Erythroblast (primary cell): ENCODE results near the gene DSN1.

Source experiments
- DNase-seq, 2 experiments: peaks; one replicate each; lab custom pipeline; 2025; lab: John Stamatoyannopoulos, UW
- GATA1 ChIP-seq: IDR thresholded peaks from 2 replicates; pipeline ENCODE4 v1.6.1; 2011; ENCODE audit warnings: low read depth, mild to moderate bottlenecking, control low read depth, low read length, moderate library complexity
- POLR2A ChIP-seq: IDR thresholded peaks from 2 replicates; pipeline ENCODE4 v1.6.1; 2011; ENCODE audit warnings: mild to moderate bottlenecking, low read length

The DSN1 gene

GRCh38 chr20:36754656-36755222, 18.8 kb downstream of the DSN1 start:
- TF ChIP-seq GATA1 = no peak
- no peak for TF ChIP-seq POLR2A
- DNase-seq = peak; percentile 51 to 65

- TF ChIP-seq GATA1 (no peak), POLR2A (no peak)
- no peak for DNase-seq
These were observed 21.0 kb downstream of the DSN1 start for GRCh38 chr20:36752582-36752981.

- peak; percentile 92 to 94 for DNase-seq
- TF ChIP-seq GATA1 (no peak), POLR2A (no peak)
These were observed 27.5 kb downstream of the DSN1 start, which contains the start of gene NDRG3 for GRCh38 chr20:36745927-36746659. Gene NDRG3 (minus strand): TSS chr20:36746090. CDS start chr20:36721735, 24,355 bp downstream.

- peak in 1 of 2 experiments; percentile 56 for DNase-seq
- no peak for TF ChIP-seq POLR2A
- TF ChIP-seq GATA1 = no peak
These were observed 28.2 kb downstream of the DSN1 start for GRCh38 chr20:36745234-36745926.

- DNase-seq = no peak
- TF ChIP-seq POLR2A = no peak
- TF ChIP-seq GATA1 = no peak
These were observed 28.8 kb downstream of the DSN1 start for GRCh38 chr20:36744764-36745191.

GRCh38 chr20:36744243-36744642, 29.3 kb downstream of the DSN1 start:
- TF ChIP-seq POLR2A = no peak
- TF ChIP-seq GATA1 = no peak
- no peak for DNase-seq

GRCh38 chr20:36742558-36742957, 31.0 kb downstream of the DSN1 start:
- DNase-seq = no peak
- no peak for TF ChIP-seq GATA1
- no peak for TF ChIP-seq POLR2A

- no peak for TF ChIP-seq GATA1
- TF ChIP-seq POLR2A = no peak
- peak in 1 of 2 experiments; percentile 18 for DNase-seq
These were observed 32.5 kb downstream of the DSN1 start for GRCh38 chr20:36741072-36741471.

- no peak for DNase-seq
- TF ChIP-seq POLR2A (no peak), GATA1 (no peak)
These were observed 36.4 kb downstream of the DSN1 start for GRCh38 chr20:36737183-36737499.

GRCh38 chr20:36736451-36737182, 36.9 kb downstream of the DSN1 start:
- no peak for DNase-seq
- TF ChIP-seq POLR2A (no peak), GATA1 (no peak)

GRCh38 chr20:36732456-36732855, 41.1 kb downstream of the DSN1 start:
- TF ChIP-seq GATA1 (no peak), POLR2A (no peak)
- DNase-seq = no peak

GRCh38 chr20:36728986-36729385, 44.6 kb downstream of the DSN1 start:
- no peak for DNase-seq

GRCh38 chr20:36726168-36726567, 47.4 kb downstream of the DSN1 start:
- no peak for DNase-seq
- TF ChIP-seq POLR2A (no peak), GATA1 (no peak)

More at GRCh38 chr20:36728986-36729385, 44.6 kb downstream of the DSN1 start:
- TF ChIP-seq GATA1 = no peak
- TF ChIP-seq POLR2A = no peak

- no peak for DNase-seq
- TF ChIP-seq GATA1 (no peak), POLR2A (no peak)
These were observed 53.1 kb downstream of the DSN1 start for GRCh38 chr20:36720510-36720909.
